Endodermal cell (in vitro differentiated cells): ENCODE data around the gene SOX21. TPM values are rescaled to one million over a fixed set of nuclear protein-coding genes. Genes with fewer than 3 reads are reported as not detected.

Experiments used
- DNase-seq: peaks from one replicate; pipeline ENCODE4 v3.0.0-alpha.2; 2017
- H3K27ac ChIP-seq: 2 replicates; pipeline ENCODE4 v1.5.1; 2013; ENCODE audit warnings: mild to moderate bottlenecking, low read depth, low read length, moderate library complexity
- H3K27me3 ChIP-seq: 2 replicates; pipeline ENCODE4 v1.6.1; 2013; ENCODE audit warnings: mild to moderate bottlenecking, low read length, moderate library complexity; ENCODE audit not compliant: insufficient read depth, control insufficient read depth, poor library complexity, severe bottlenecking
- H3K36me3 ChIP-seq: 2 replicates; pipeline ENCODE4 v1.7.0; 2013; ENCODE audit warnings: mild to moderate bottlenecking, low read length, moderate library complexity; ENCODE audit not compliant: control insufficient read depth, insufficient read depth
- H3K4me1 ChIP-seq: one replicate; pipeline ENCODE4 v1.7.0; 2013; ENCODE audit warnings: low read length; ENCODE audit not compliant: control insufficient read depth, insufficient read depth
- H3K4me3 ChIP-seq: 2 replicates; pipeline ENCODE4 v1.5.1; 2013; ENCODE audit warnings: mild to moderate bottlenecking, low read length, moderate library complexity
- H3K9ac ChIP-seq: 2 replicates; pipeline ENCODE4 v1.6.1; 2013; ENCODE audit warnings: mild to moderate bottlenecking, low read length, moderate library complexity; ENCODE audit not compliant: poor library complexity, severe bottlenecking; ENCODE audit errors: extremely low read depth
- H3K9me3 ChIP-seq: 2 replicates; pipeline ENCODE4 v1.6.1; 2013; ENCODE audit warnings: mild to moderate bottlenecking, low read length, moderate library complexity; ENCODE audit not compliant: control insufficient read depth
- H3K27ac Mint-ChIP-seq: 2 replicates; pipeline ENCODE4 v1.8.0; 2020; ENCODE audit warnings: mixed read lengths
- H3K27me3 Mint-ChIP-seq: 2 replicates; pipeline ENCODE4 v1.8.0; 2021; ENCODE audit warnings: mild to moderate bottlenecking, mixed read lengths; ENCODE audit not compliant: insufficient read depth
- H3K36me3 Mint-ChIP-seq: 2 replicates; pipeline ENCODE4 v1.8.0; 2020; ENCODE audit warnings: low read depth, mixed read lengths
- H3K4me1 Mint-ChIP-seq: 2 replicates; pipeline ENCODE4 v1.8.0; 2020; ENCODE audit warnings: mixed read lengths
- H3K4me3 Mint-ChIP-seq: 2 replicates; pipeline ENCODE4 v1.8.0; 2020; ENCODE audit warnings: mild to moderate bottlenecking, moderate library complexity, mixed read lengths
- H3K9me3 Mint-ChIP-seq: 2 replicates; pipeline ENCODE4 v1.8.0; 2020; ENCODE audit warnings: mild to moderate bottlenecking, mixed read lengths
- CTCF ChIP-seq: fragments of 200-600 bp; sonication (generic); conservative IDR thresholded peaks from 2 replicates; pipeline ENCODE4 v1.5.0; 2021; ENCODE audit warnings: antibody characterized with exemption, mild to moderate bottlenecking
- WGBS, 2 experiments: methylation state at CpG; one replicate each; pipeline versions ENCODE4 v1.1.5 to v1.1.7; 2013; ENCODE audit warnings: missing lambda C conversion rate in 2 of 2, mixed read lengths in 1 of 2; ENCODE audit not compliant: insufficient coverage in 1 of 2, insufficient read length in 1 of 2; 5-methylcytosine and 5-hydroxymethylcytosine counted together
- total RNA-seq, 2 donors: library from RNA; stranded (reverse); fragmentation: NEBNext Ultra II Directional in 1 of 2; extraction: Animal tissue kit (Norgen Biotek cat#: 25700) in 1 of 2; gene quantifications; 2 replicates in 1 of 2; 3 replicates in 1 of 2; pipeline ENCODE4 v1.2.1, GENCODE V29; 2021

The SOX21 gene
- total RNA-seq, 2 donors from 2014 or later, result 5.2 to 10.1 TPM

DNA sequence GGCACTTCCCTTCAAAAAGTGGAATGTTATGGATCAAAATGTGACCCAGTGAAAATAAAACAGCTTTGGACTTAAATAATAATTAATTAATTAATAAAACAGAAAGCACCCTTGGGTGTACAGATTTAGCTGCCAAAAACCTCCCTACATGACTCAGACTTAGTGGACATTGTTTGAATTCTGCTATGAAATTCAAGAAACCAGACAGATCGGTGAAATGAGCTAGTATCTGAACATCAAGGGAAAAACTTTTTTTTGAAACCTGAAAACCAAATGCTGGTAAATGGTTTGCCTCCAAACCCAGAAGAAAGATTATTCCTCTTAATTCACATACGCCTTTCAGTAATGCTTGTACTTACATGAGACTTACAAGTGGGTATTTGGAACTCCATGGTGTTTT, 33.5 kb downstream of the SOX21 start:
- Mint-ChIP-seq H3K27me3 (peaks cover 53% of the 10 kb centered on the region), H3K9me3 (no peaks in the 10 kb centered on the region), H3K4me3 (no peak overlapping the region), H3K4me1 (peaks cover 30% of the 10 kb centered on the region), H3K27ac (no peak overlapping the region), H3K36me3 (no peaks in the 10 kb centered on the region)
- no peak for DNase-seq
- Histone ChIP-seq H3K9ac (no peak overlapping the region), H3K9me3 (no peaks in the 10 kb centered on the region), H3K27me3 (peaks cover 39% of the 10 kb centered on the region), H3K27ac (no peak overlapping the region), H3K36me3 (no peaks in the 10 kb centered on the region), H3K4me1 (peaks cover 11% of the 10 kb centered on the region), H3K4me3 (no peak overlapping the region)
- no peak for TF ChIP-seq CTCF
- WGBS, 2 experiments, result 88 to 100% methylated on average over 1 to 2 of the region's 2 CpGs

GRCh38 chr13:94677799-94678198, 34.5 kb downstream of the SOX21 start:
- WGBS, 2 experiments, result 50 to 59% methylated on average over 2 of the region's 2 CpGs
- H3K27ac ChIP-seq, result no peak overlapping the region
- no peak for TF ChIP-seq CTCF
- H3K4me3 ChIP-seq, result no peak overlapping the region
- peak; percentile 67 for DNase-seq
- H3K4me1 ChIP-seq, result peaks cover 11% of the 10 kb centered on the region
- peaks cover 37% of the 10 kb centered on the region for H3K27me3 ChIP-seq
- no peaks in the 10 kb centered on the region for H3K36me3 Mint-ChIP-seq
- peak overlapping the region; percentile 74 for H3K27ac Mint-ChIP-seq
- no peaks in the 10 kb centered on the region for H3K36me3 ChIP-seq
- H3K4me3 Mint-ChIP-seq, result peak overlapping the region; percentile 6
- H3K4me1 Mint-ChIP-seq, result peaks cover 25% of the 10 kb centered on the region
- no peak overlapping the region for H3K9ac ChIP-seq
- no peaks in the 10 kb centered on the region for H3K9me3 Mint-ChIP-seq
- H3K9me3 ChIP-seq, result no peaks in the 10 kb centered on the region
- H3K27me3 Mint-ChIP-seq, result peaks cover 48% of the 10 kb centered on the region

DNA sequence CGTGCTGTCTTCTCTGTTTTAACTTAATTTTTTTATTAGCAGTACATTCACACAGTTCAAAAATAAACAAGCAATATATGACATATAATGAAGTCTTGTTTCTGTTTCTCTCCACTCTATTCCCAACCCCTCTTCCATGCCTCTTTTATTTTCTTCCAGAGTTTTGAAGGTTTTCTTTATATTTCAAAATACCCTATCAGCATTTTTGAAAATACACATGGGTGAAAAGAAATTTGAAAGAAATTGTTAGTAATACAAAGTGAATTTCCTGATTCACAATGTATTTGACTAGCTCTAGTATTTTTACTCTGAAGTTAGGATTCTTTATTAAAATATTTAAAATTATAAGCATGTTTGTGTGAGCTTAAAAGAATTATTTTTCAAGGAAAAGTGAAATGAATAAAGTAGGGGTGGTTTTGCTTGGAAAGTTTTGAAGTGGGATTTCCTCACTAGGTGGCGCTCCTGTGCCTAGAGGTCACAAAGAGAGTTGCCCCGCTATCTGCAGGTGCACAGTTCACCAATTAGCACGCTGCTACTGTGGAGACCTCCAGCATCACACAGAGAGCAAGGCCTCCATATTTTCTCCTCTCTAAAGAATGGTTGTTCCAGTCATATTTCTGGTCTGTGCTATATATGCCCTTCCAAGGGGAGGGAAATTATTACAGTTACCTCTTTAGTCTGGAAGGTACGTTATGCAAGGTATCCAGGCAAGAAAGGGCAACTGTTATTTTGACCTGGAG, 37.6 kb downstream of the SOX21 start:
- H3K9ac ChIP-seq, result no peak overlapping the region
- Mint-ChIP-seq H3K9me3 (no peaks in the 10 kb centered on the region), H3K27ac (no peak overlapping the region), H3K36me3 (no peaks in the 10 kb centered on the region), H3K4me3 (no peak overlapping the region), H3K27me3 (peaks cover 43% of the 10 kb centered on the region), H3K4me1 (peaks cover 25% of the 10 kb centered on the region)
- no peaks in the 10 kb centered on the region for H3K36me3 ChIP-seq
- peak; percentile 90 for DNase-seq
- peak; percentile 94 for TF ChIP-seq CTCF
- peaks cover 14% of the 10 kb centered on the region for H3K27me3 ChIP-seq
- peaks cover 11% of the 10 kb centered on the region for H3K4me1 ChIP-seq
- H3K27ac ChIP-seq, result no peak overlapping the region
- WGBS, 2 experiments, result 22 to 33% methylated on average over 4 to 5 of the region's 5 CpGs
- H3K9me3 ChIP-seq, result no peaks in the 10 kb centered on the region
- H3K4me3 ChIP-seq, result no peak overlapping the region
